Effector memory CD8-positive, alpha-beta T cell (primary cell): ENCODE measurements around the gene MPZL1.
"Not testable (repeated sequence)": the region's sequence is repeated elsewhere in the genome, so short reads cannot be mapped to it uniquely, and the experiment has no call there.

Source experiments
- ATAC-seq: fragments of 150-1000 bp; cut with Tn5 transposase; replicated peaks from 2 replicates; pipeline ENCODE4 v1.10.0; 2021; ENCODE audit warnings: mild to moderate bottlenecking, moderate library complexity
- DNase-seq, 3 experiments: peaks; one replicate each; pipeline ENCODE4 v3.0.0; 2021
- H3K27ac Mint-ChIP-seq, 2 donors: one replicate each; pipeline ENCODE4 v1.8.0; 2022; ENCODE audit warnings: mild to moderate bottlenecking in 2 of 2, mixed read lengths in 2 of 2, moderate library complexity in 2 of 2
- H3K27me3 Mint-ChIP-seq, 2 donors: one replicate each; pipeline ENCODE4 v1.8.0; 2022; ENCODE audit warnings: mixed read lengths in 2 of 2
- H3K36me3 Mint-ChIP-seq: one replicate; pipeline ENCODE4 v1.8.0; 2022; ENCODE audit warnings: mild to moderate bottlenecking, moderate library complexity, mixed read lengths; ENCODE audit not compliant: insufficient read depth
- H3K4me1 Mint-ChIP-seq, 2 donors: one replicate each; pipeline ENCODE4 v1.8.0; 2022; ENCODE audit warnings: low read depth in 2 of 2, mixed read lengths in 2 of 2
- H3K4me3 Mint-ChIP-seq, 2 donors: one replicate each; pipeline ENCODE4 v1.8.0; 2022; ENCODE audit warnings: mild to moderate bottlenecking in 2 of 2, mixed read lengths in 2 of 2, moderate library complexity in 2 of 2
- H3K9me3 Mint-ChIP-seq, 2 donors: one replicate each; pipeline ENCODE4 v1.8.0; 2022; ENCODE audit warnings: mixed read lengths in 2 of 2

Gene MPZL1

DNA sequence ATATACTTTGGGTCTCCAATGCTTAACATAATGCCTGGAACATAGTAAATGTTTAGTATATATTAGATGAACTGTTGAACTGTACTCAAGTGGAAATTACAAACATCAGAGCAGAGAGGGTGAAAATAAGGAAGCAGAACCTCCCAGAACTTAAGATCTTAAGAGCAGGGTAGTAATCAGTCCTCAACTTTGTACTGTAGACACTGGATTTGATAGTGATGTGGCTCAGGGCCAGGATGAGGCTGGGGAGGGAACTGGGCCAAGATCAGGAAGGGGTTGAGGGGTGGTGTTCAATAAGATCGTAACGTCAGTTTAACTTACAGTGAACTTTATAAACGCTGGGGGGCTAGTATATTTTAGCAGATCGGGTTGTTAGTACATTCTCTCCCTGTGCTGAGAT is 15.4 kb downstream of the MPZL1 start:
- no peaks in the 10 kb centered on the region for H3K36me3 Mint-ChIP-seq
- H3K4me3 Mint-ChIP-seq = no peak overlapping the region
- no peaks in the 10 kb centered on the region for H3K4me1 Mint-ChIP-seq
- DNase-seq = no peak
- no peak overlapping the region for H3K27ac Mint-ChIP-seq
- ATAC-seq = no peak
- no peaks in the 10 kb centered on the region for H3K9me3 Mint-ChIP-seq
- H3K27me3 Mint-ChIP-seq = no peaks in the 10 kb centered on the region

GRCh38 chr1:167738158-167738557 is 16.4 kb downstream of the MPZL1 start:
- no peaks in the 10 kb centered on the region for H3K9me3 Mint-ChIP-seq
- no peaks in the 10 kb centered on the region for H3K4me1 Mint-ChIP-seq
- DNase-seq = no peak
- H3K27ac Mint-ChIP-seq = no peak overlapping the region
- no peaks in the 10 kb centered on the region for H3K36me3 Mint-ChIP-seq
- no peak overlapping the region for H3K4me3 Mint-ChIP-seq
- no peak for ATAC-seq
- no peaks in the 10 kb centered on the region for H3K27me3 Mint-ChIP-seq

DNA sequence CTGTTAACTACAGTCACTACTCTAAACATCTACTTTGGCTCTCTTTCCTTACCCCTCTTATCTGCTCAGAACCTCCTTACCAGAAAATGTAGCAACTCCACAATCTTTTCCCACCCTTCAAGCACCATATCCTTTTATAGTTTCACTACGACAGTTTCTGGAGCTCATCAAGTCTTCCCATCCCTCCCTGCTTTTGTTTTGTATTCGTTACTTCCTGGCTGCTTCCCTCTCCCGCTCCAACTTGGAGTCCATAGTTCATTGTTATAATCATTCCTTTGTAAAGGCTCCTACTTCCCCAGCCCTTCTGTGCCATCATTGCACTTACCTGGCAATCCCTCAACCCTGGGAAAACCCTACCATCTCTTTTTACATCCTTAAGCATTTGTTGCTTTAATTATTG is 18.0 kb downstream of the MPZL1 start:
- DNase-seq (no peak), ATAC-seq (no peak)
- no peaks in the 10 kb centered on the region for H3K9me3 Mint-ChIP-seq
- no peak overlapping the region for H3K4me3 Mint-ChIP-seq
- H3K36me3 Mint-ChIP-seq = no peaks in the 10 kb centered on the region
- H3K27ac Mint-ChIP-seq = no peak overlapping the region
- no peaks in the 10 kb centered on the region for H3K27me3 Mint-ChIP-seq
- H3K4me1 Mint-ChIP-seq = no peaks in the 10 kb centered on the region

GRCh38 chr1:167741103-167741502 is 19.3 kb downstream of the MPZL1 start:
- DNase-seq, H3K4me3 Mint-ChIP-seq, H3K9me3 Mint-ChIP-seq, H3K4me1 Mint-ChIP-seq, H3K27me3 Mint-ChIP-seq, ATAC-seq, H3K36me3 Mint-ChIP-seq, H3K27ac Mint-ChIP-seq: not testable (repeated sequence)

DNA sequence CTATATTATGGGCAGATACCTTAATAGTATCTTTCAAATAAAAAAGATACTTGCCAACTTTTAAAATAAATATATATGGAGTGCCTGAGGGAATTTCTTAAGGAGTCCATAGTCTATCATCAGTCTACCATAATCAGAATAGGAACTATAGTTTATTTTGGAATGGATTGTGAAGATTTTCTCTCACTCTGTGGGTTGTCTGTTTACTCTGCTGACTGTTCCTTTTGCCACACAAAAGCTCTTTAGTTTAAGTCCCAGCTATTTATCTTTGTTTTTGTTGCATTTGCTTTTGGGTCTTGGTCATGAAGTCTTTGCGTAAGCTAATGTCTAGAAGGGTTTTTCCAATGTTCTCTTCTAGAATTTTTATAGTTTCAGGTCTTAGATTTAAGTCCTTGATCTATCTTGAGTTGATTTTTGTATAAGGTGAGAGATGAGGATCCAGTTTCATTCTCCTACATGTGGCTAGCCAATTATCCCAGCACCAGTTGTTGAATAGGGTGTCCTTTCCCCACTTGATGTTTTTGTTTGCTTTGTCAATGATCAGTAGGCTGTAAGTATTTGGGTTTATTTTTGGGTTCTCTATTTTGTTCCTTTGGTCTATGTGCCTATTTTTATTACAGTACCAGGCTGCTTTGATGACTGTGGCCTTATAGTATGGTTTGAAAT is 20.7 kb downstream of the MPZL1 start:
- not testable (repeated sequence) for ATAC-seq, H3K27me3 Mint-ChIP-seq, H3K9me3 Mint-ChIP-seq, H3K36me3 Mint-ChIP-seq, H3K27ac Mint-ChIP-seq, H3K4me1 Mint-ChIP-seq, H3K4me3 Mint-ChIP-seq, DNase-seq

GRCh38 chr1:167744901-167745300 is 23.1 kb downstream of the MPZL1 start:
- Mint-ChIP-seq H3K27ac (no peak overlapping the region), H3K4me1 (no peaks in the 10 kb centered on the region), H3K4me3 (no peak overlapping the region), H3K9me3 (no peaks in the 10 kb centered on the region), H3K36me3 (no peaks in the 10 kb centered on the region), H3K27me3 (no peaks in the 10 kb centered on the region)
- DNase-seq (no peak), ATAC-seq (no peak)

- ATAC-seq (no peak), DNase-seq (no peak)
- Mint-ChIP-seq H3K27ac (no peak overlapping the region), H3K27me3 (no peaks in the 10 kb centered on the region), H3K36me3 (no peaks in the 10 kb centered on the region), H3K4me3 (no peak overlapping the region), H3K4me1 (no peaks in the 10 kb centered on the region), H3K9me3 (no peaks in the 10 kb centered on the region)
These were observed 24.4 kb downstream of the MPZL1 start for GRCh38 chr1:167746013-167746672.

DNA sequence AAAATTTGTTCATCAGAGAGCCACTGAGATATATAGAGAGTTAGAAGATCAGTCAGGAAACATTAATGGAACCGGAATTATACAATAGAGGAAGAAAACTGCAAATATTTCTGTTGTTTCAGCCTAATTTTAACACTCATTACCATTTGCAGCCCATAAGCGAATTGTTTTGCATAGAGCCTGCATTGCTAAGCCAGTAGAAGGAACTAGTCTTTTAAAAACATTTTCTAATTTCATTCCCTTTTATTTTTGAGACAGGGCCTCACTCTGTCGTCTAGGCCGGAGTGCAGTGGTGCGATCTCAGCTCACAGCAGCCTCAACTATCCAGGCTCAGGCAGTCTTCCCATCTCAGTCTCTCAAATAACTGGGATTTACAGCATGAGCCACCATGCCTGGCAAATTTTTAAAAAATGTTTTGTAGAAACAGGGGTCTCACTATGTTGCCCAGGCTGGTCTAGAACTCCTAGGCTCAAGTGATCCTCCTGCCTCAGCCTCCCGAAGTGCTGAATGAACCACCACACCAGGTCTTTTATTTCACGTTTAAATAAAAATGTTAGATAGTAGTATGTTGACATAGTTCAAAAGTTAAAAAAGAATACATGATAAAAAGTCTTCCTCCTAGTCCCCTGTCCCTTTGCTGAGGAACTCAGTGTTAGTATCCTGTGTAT is 25.3 kb downstream of the MPZL1 start:
- Mint-ChIP-seq H3K27ac (no peak overlapping the region), H3K27me3 (no peaks in the 10 kb centered on the region), H3K4me1 (no peaks in the 10 kb centered on the region), H3K4me3 (no peak overlapping the region), H3K36me3 (no peaks in the 10 kb centered on the region), H3K9me3 (no peaks in the 10 kb centered on the region)
- ATAC-seq (no peak), DNase-seq (no peak)

GRCh38 chr1:167747988-167748387 is 26.2 kb downstream of the MPZL1 start:
- H3K27me3 Mint-ChIP-seq = no peaks in the 10 kb centered on the region
- H3K4me3 Mint-ChIP-seq = no peak overlapping the region
- no peaks in the 10 kb centered on the region for H3K36me3 Mint-ChIP-seq
- no peak for DNase-seq
- no peak for ATAC-seq
- H3K4me1 Mint-ChIP-seq = no peaks in the 10 kb centered on the region
- no peak overlapping the region for H3K27ac Mint-ChIP-seq
- no peaks in the 10 kb centered on the region for H3K9me3 Mint-ChIP-seq

GRCh38 chr1:167748906-167749305 is 27.1 kb downstream of the MPZL1 start:
- Mint-ChIP-seq H3K27me3 (no peaks in the 10 kb centered on the region), H3K9me3 (no peaks in the 10 kb centered on the region), H3K27ac (no peak overlapping the region), H3K36me3 (no peaks in the 10 kb centered on the region), H3K4me1 (no peaks in the 10 kb centered on the region), H3K4me3 (no peak overlapping the region)
- DNase-seq (no peak), ATAC-seq (no peak)

DNA sequence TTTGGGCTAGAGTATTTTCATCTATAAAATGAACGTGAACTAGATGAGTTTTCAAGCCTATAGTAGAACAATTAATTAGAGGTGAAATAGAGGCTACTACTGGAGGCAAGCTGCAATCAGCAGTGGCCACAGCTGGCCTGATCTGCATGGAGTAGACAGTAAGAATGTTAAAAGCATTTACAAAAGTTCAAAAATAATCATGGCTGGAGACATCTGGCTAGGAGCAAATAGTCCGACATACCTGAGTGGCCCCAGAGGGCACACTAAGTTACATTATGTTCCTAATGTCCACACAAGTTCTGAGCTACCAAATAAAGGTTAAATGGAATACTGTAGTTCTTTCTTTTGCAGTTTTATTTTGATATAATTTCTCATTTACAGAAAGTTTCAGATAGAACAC is 28.0 kb downstream of the MPZL1 start:
- ATAC-seq = no peak
- Mint-ChIP-seq H3K4me1 (no peaks in the 10 kb centered on the region), H3K36me3 (no peaks in the 10 kb centered on the region), H3K9me3 (no peaks in the 10 kb centered on the region), H3K27ac (no peak overlapping the region), H3K27me3 (no peaks in the 10 kb centered on the region), H3K4me3 (no peak overlapping the region)
- no peak for DNase-seq

GRCh38 chr1:167750641-167751040 is 28.9 kb downstream of the MPZL1 start:
- no peaks in the 10 kb centered on the region for H3K27me3 Mint-ChIP-seq
- no peak for DNase-seq
- H3K36me3 Mint-ChIP-seq = no peaks in the 10 kb centered on the region
- H3K9me3 Mint-ChIP-seq = no peaks in the 10 kb centered on the region
- H3K4me1 Mint-ChIP-seq = no peaks in the 10 kb centered on the region
- ATAC-seq = no peak
- no peak overlapping the region for H3K27ac Mint-ChIP-seq
- no peak overlapping the region for H3K4me3 Mint-ChIP-seq

DNA sequence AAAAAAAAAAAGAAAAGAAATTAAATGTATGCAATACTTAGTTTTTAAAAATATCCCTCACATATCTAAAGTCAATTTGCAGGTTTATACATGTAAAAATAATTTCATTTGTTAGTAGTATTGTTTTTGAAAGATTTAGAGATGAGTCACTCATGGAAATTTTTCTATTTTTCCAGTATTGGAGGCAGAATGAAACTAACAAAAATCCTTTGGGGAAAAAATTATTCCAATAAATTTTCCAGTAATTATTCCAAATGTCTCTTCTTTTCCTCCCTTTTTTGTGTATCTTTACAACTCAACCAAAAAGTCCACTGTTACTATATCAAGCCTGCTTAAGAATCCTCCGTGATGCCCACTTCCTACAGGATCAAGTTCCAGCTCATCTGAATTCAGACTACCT is 29.9 kb downstream of the MPZL1 start:
- DNase-seq = no peak
- H3K27me3 Mint-ChIP-seq = no peaks in the 10 kb centered on the region
- no peaks in the 10 kb centered on the region for H3K4me1 Mint-ChIP-seq
- H3K9me3 Mint-ChIP-seq = no peaks in the 10 kb centered on the region
- H3K4me3 Mint-ChIP-seq = no peak overlapping the region
- H3K27ac Mint-ChIP-seq = no peak overlapping the region
- ATAC-seq = no peak
- H3K36me3 Mint-ChIP-seq = no peaks in the 10 kb centered on the region
